Memory B cell (primary cell): Measurements from ENCODE around the gene ANO10.
"Not testable (repeated sequence)": the region's sequence is repeated elsewhere in the genome, so short reads cannot be mapped to it uniquely, and the experiment has no call there.

Source experiments
- ATAC-seq: fragments of 150-1000 bp; cut with Tn5 transposase; 2 replicates; pipeline ENCODE4 v1.10.0; 2021; ENCODE audit warnings: low read depth, mild to moderate bottlenecking, moderate library complexity
- DNase-seq, 2 donors: peaks; one replicate each; pipeline ENCODE4 v3.0.0; 2022; ENCODE audit warnings: low spot score in 2 of 2
- H3K27ac Mint-ChIP-seq: one replicate; pipeline ENCODE4 v1.8.0; 2022; ENCODE audit warnings: mild to moderate bottlenecking, moderate library complexity, mixed read lengths
- H3K27me3 Mint-ChIP-seq: one replicate; pipeline ENCODE4 v1.8.0; 2022; ENCODE audit warnings: mixed read lengths
- H3K36me3 Mint-ChIP-seq: one replicate; pipeline ENCODE4 v1.8.0; 2022; ENCODE audit warnings: mild to moderate bottlenecking, mixed read lengths
- H3K4me1 Mint-ChIP-seq: one replicate; pipeline ENCODE4 v1.8.0; 2022; ENCODE audit warnings: mixed read lengths
- H3K4me3 Mint-ChIP-seq: one replicate; pipeline ENCODE4 v1.8.0; 2022; ENCODE audit warnings: mild to moderate bottlenecking, moderate library complexity, mixed read lengths
- H3K9me3 Mint-ChIP-seq: one replicate; pipeline ENCODE4 v1.8.0; 2022; ENCODE audit warnings: mixed read lengths

Gene ANO10

GRCh38 chr3:43534675-43535074 is 87.1 kb downstream of the ANO10 start:
- Mint-ChIP-seq H3K27me3 (no peaks in the 10 kb centered on the region), H3K27ac (no peak overlapping the region)
- no peak for ATAC-seq

DNA sequence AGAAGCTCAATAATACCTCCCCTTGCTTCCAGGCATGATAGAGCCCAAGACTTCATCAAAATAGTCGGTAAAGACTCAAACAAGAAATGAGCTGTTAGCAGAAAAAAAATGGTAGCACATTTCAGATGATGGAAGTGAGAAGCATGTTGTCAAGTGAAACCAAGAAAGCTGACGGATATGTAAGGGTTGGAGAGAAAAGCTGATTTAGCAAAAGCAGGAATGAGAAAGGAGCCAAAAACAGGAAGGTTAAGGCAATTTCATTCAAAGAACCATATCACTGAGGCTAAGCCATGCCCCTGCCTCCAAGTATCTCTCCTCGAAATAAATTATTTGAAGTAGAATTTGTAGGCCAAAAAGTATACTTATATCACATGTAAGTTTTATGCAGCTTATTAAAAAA is 88.8 kb downstream of the ANO10 start:
- Mint-ChIP-seq H3K27ac (no peak overlapping the region), H3K9me3 (peaks cover 6% of the 10 kb centered on the region), H3K36me3 (peaks cover 10% of the 10 kb centered on the region), H3K27me3 (no peaks in the 10 kb centered on the region), H3K4me3 (no peak overlapping the region), H3K4me1 (no peaks in the 10 kb centered on the region)
- DNase-seq = no peak
- ATAC-seq = no peak

More at GRCh38 chr3:43534675-43535074, 87.1 kb downstream of the ANO10 start:
- peaks cover 9% of the 10 kb centered on the region for H3K36me3 Mint-ChIP-seq
- no peaks in the 10 kb centered on the region for H3K4me1 Mint-ChIP-seq
- no peaks in the 10 kb centered on the region for H3K9me3 Mint-ChIP-seq
- DNase-seq = no peak
- no peak overlapping the region for H3K4me3 Mint-ChIP-seq

DNA sequence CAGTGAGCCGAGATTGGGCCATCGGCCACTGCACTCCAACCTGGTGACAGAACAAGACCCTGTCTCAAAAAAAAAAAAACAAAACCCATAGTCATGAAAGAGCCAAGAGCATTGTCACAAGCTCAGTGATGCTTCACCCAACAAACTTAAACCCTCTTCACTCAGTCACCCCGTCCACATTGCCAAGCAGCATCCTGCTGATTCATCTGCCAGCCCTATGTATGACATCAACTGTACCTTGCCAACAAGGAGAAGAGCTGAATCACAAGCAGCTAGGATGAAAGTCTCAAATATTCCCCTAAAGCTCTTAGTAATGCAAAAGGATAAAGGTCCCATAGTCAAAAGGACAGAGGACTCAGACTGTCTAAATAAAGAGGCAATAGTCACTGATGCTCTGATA is 90.0 kb downstream of the ANO10 start:
- DNase-seq (no peak), ATAC-seq (no peak)
- Mint-ChIP-seq H3K9me3 (peaks cover 7% of the 10 kb centered on the region), H3K27ac (no peak overlapping the region), H3K4me3 (no peak overlapping the region), H3K36me3 (peaks cover 9% of the 10 kb centered on the region), H3K4me1 (no peaks in the 10 kb centered on the region), H3K27me3 (no peaks in the 10 kb centered on the region)

GRCh38 chr3:43528498-43529099 is 93.2 kb downstream of the ANO10 start:
- Mint-ChIP-seq H3K27me3 (no peaks in the 10 kb centered on the region), H3K9me3 (peaks cover 7% of the 10 kb centered on the region), H3K4me3 (no peak overlapping the region), H3K4me1 (no peaks in the 10 kb centered on the region), H3K36me3 (peaks cover 10% of the 10 kb centered on the region), H3K27ac (no peak overlapping the region)
- ATAC-seq = no peak
- DNase-seq = no peak

GRCh38 chr3:43526956-43527355 is 94.9 kb downstream of the ANO10 start:
- H3K27ac Mint-ChIP-seq = no peak overlapping the region
- DNase-seq (no peak), ATAC-seq (no peak)
- H3K36me3 Mint-ChIP-seq = peaks cover 10% of the 10 kb centered on the region
- no peaks in the 10 kb centered on the region for H3K4me1 Mint-ChIP-seq
- H3K4me3 Mint-ChIP-seq = no peak overlapping the region
- peaks cover 7% of the 10 kb centered on the region for H3K9me3 Mint-ChIP-seq
- no peaks in the 10 kb centered on the region for H3K27me3 Mint-ChIP-seq

DNA sequence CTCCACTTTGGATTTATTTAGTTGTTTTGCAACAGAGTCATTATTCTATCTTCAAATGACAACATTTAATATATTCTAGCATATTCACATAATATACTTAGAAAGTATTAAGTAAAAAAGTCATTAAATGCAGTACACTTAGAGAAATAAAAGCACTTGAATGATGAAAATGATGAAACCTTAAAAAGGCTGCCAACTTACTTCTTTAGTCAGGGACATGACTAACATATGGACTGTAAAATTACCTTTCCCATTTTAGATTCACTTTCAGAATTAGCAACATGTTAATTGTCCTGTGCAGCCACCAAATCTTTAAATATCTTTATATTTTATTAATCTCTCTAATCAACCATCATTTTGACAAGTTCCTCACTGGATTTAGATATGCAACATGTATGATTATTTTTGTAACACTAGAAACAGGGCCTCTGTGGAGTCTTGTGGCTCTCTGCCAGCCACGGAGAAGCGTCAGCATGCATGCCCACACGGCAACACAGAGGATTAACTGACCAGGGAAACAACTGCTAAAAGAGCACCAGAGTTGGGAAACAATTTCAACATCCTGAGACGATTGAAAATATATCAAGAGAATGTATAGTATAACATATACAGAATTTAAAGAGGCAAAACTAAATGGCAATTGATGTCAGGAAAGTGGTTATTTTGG is 95.7 kb downstream of the ANO10 start:
- Mint-ChIP-seq H3K4me1 (no peaks in the 10 kb centered on the region), H3K4me3 (no peak overlapping the region), H3K9me3 (peaks cover 7% of the 10 kb centered on the region), H3K36me3 (peaks cover 14% of the 10 kb centered on the region), H3K27me3 (no peaks in the 10 kb centered on the region), H3K27ac (no peak overlapping the region)
- ATAC-seq (no peak), DNase-seq (no peak)

DNA sequence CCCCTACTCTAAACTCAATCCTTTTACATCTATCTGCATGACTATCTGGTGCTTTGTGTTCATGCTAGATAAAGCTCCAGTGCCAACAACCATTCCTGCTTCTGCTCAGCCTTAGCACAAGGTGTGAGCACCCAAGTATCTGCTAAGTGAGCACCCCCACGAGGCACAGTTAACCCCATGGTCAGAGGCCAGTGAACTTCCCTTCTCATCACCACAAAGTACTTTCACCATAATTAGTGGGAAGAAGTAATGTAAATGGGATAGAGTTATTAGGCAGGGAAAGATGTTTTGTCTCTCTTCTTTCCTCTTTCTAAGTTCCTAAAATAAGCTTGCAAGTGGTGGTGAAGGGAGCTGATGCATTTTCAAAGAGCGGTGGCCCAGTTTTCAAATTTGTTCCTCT is 96.4 kb downstream of the ANO10 start:
- no peaks in the 10 kb centered on the region for H3K4me1 Mint-ChIP-seq
- peaks cover 7% of the 10 kb centered on the region for H3K9me3 Mint-ChIP-seq
- DNase-seq (no peak), ATAC-seq (no peak)
- H3K4me3 Mint-ChIP-seq = no peak overlapping the region
- H3K27ac Mint-ChIP-seq = no peak overlapping the region
- peaks cover 16% of the 10 kb centered on the region for H3K36me3 Mint-ChIP-seq
- H3K27me3 Mint-ChIP-seq = no peaks in the 10 kb centered on the region

- no peak overlapping the region for H3K4me3 Mint-ChIP-seq
- peaks cover 29% of the 10 kb centered on the region for H3K36me3 Mint-ChIP-seq
- DNase-seq = no peak
- H3K4me1 Mint-ChIP-seq = no peaks in the 10 kb centered on the region
- H3K27me3 Mint-ChIP-seq = no peaks in the 10 kb centered on the region
- peaks cover 15% of the 10 kb centered on the region for H3K9me3 Mint-ChIP-seq
- no peak for ATAC-seq
- H3K27ac Mint-ChIP-seq = no peak overlapping the region
These were observed 98.3 kb downstream of the ANO10 start for GRCh38 chr3:43523454-43524053.

- H3K36me3 Mint-ChIP-seq = peaks cover 30% of the 10 kb centered on the region
- no peak overlapping the region for H3K27ac Mint-ChIP-seq
- no peak overlapping the region for H3K4me3 Mint-ChIP-seq
- H3K4me1 Mint-ChIP-seq = no peaks in the 10 kb centered on the region
- no peak for DNase-seq
- H3K9me3 Mint-ChIP-seq = peaks cover 14% of the 10 kb centered on the region
- H3K27me3 Mint-ChIP-seq = no peaks in the 10 kb centered on the region
- no peak for ATAC-seq
These were observed 99.0 kb downstream of the ANO10 start for GRCh38 chr3:43522727-43523362.

DNA sequence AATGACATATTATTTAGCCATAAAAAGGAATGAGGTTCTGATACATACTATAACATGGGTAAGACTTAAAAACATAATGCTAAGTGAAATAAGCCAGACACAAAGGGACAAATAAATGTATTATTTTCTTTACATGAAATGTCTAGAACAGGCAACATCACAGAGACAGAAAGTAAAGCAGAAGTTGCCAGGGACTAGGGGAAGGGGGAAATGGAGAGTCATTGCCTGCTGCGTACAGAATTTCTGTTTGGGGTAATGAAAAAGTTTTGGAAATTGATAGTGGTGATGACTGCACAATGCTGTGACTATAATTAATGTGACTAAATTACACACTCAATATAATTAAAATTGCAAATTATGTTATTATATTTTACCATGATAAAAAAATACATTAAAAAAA is 99.9 kb downstream of the ANO10 start:
- DNase-seq (no peak), ATAC-seq (no peak)
- Mint-ChIP-seq H3K4me3 (no peak overlapping the region), H3K4me1 (no peaks in the 10 kb centered on the region), H3K36me3 (peaks cover 26% of the 10 kb centered on the region), H3K27ac (no peak overlapping the region), H3K27me3 (no peaks in the 10 kb centered on the region), H3K9me3 (peaks cover 12% of the 10 kb centered on the region)

- H3K4me1 Mint-ChIP-seq, DNase-seq, H3K27me3 Mint-ChIP-seq, H3K4me3 Mint-ChIP-seq, ATAC-seq, H3K27ac Mint-ChIP-seq: not testable (repeated sequence)
- H3K36me3 Mint-ChIP-seq = peaks cover 33% of the 10 kb centered on the region
- peaks cover 14% of the 10 kb centered on the region for H3K9me3 Mint-ChIP-seq
These were observed 103.3 kb downstream of the ANO10 start for GRCh38 chr3:43518515-43518914.

DNA sequence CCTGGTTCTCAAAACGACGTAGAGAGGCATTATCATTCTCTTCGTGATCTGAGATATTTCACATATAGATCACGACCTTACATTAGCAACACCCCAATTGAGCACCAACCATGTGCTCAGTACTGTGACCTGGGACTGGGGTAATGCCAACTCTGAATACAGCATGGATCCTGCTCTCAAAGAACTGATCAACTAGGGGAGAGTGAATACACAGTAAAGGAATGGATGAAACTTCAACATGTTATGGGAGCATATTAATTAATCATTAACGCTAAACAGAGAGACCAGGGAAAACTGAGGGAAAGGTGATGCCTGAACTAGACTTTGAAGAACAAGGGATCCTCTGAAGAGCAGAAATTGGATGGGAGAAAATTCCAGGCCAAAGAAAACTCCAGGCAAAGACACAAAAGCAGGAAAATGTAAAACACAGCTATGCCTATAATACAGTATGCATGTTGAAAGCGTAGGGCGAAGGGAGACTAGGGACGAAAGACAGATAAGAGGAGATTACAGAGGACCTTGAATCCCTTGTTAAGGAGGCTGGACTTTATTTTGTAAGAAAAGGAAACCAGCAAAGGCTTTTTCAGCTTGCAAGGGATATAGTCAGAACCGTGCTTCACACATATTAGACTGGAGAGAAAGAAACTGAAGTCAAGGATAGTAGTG is 105.7 kb downstream of the ANO10 start:
- H3K4me3 Mint-ChIP-seq = no peak overlapping the region
- H3K27me3 Mint-ChIP-seq = no peaks in the 10 kb centered on the region
- peaks cover 32% of the 10 kb centered on the region for H3K36me3 Mint-ChIP-seq
- ATAC-seq = no peak
- H3K9me3 Mint-ChIP-seq = peaks cover 14% of the 10 kb centered on the region
- no peak for DNase-seq
- no peak overlapping the region for H3K27ac Mint-ChIP-seq
- H3K4me1 Mint-ChIP-seq = no peaks in the 10 kb centered on the region

DNA sequence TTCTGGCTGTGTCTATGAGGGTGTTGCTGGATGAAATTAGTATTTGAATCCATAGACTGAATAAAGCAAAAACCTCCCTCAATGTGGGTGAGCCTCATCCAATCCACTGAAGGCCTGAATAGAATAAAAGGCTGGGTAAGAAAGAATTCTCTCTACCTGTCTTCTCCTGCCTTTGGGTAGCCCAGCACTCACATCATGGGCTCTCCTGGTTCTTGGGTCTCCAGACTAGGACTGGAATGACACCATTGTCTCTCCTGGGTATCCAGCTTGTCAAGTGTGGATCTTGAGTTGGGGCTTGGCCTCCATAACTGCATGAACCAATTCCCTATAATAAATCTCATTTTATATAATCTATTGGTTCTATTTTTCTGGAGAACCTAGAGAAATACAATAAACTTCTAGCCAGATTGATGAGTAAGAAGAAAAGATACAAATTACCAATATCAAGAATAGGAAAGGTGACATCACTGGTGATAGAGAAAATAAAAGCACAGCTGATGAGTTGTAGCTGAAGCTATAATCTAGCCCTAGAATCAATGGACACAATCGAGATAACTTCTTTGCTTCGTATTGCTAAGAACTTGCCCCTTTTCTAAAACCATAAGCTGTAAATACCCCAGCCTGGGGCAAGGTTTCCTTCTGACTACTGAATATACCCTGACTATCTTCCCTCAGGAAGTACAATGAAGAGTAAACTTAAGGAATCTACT is 106.4 kb downstream of the ANO10 start:
- DNase-seq (no peak), ATAC-seq (no peak)
- no peak overlapping the region for H3K27ac Mint-ChIP-seq
- no peaks in the 10 kb centered on the region for H3K27me3 Mint-ChIP-seq
- H3K4me1 Mint-ChIP-seq = no peaks in the 10 kb centered on the region
- no peak overlapping the region for H3K4me3 Mint-ChIP-seq
- H3K36me3 Mint-ChIP-seq = peaks cover 29% of the 10 kb centered on the region
- H3K9me3 Mint-ChIP-seq = peaks cover 14% of the 10 kb centered on the region
